ENCODE measurements around the gene NUDT13.

DNA sequence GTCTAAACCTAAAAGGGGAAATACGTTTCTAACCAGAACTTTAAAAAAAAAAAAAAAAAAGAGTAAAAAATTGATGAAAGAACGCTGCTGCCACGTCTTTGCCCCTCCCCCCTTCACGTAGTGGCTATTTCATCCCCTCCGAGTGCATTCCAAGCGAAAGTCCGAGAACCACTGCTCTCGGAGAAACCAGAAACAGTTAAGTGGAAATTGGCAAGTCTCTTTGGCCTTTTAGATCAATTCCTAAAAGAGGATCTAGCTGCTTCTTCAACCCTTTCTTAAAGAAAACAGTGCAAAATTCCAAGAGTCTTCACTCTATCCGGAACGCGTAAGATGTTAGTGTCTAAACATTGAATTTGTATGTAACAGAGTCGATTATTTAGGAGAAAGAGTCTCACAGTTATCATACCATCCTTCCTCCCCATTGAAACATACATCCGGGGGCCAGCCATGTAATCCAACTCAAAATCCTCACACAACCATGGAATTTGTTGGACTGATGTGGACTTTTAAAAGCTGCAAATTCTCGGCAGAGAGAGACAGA lies 14.7 kb upstream of the NUDT13 start:
- TF ChIP-seq, protein P1, sequence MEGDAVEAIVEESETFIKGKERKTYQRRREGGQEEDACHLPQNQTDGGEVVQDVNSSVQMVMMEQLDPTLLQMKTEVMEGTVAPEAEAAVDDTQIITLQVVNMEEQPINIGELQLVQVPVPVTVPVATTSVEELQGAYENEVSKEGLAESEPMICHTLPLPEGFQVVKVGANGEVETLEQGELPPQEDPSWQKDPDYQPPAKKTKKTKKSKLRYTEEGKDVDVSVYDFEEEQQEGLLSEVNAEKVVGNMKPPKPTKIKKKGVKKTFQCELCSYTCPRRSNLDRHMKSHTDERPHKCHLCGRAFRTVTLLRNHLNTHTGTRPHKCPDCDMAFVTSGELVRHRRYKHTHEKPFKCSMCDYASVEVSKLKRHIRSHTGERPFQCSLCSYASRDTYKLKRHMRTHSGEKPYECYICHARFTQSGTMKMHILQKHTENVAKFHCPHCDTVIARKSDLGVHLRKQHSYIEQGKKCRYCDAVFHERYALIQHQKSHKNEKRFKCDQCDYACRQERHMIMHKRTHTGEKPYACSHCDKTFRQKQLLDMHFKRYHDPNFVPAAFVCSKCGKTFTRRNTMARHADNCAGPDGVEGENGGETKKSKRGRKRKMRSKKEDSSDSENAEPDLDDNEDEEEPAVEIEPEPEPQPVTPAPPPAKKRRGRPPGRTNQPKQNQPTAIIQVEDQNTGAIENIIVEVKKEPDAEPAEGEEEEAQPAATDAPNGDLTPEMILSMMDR (IDR thresholded peaks at IDR 0.05): no peak
- no peak for TF ChIP-seq POLR2A (IDR thresholded peaks at IDR 0.05)

Data from right lobe of liver (tissue), 4 donors.